Neural crest cell (in vitro differentiated cells): ENCODE measurements around the gene CRACDL. TPM values are rescaled to one million over a fixed set of nuclear protein-coding genes. Genes with fewer than 3 reads are reported as not detected.
A peak's percentile ranks its signal among the peaks of the same experiment; 100 is the strongest.

Experiments
- DNase-seq: peaks from one replicate; pipeline ENCODE4 v3.0.0; 2021; ENCODE audit warnings: low read depth, mixed read lengths, low spot score
- H3K27ac Mint-ChIP-seq: one replicate; pipeline ENCODE4 v1.8.0; 2021; ENCODE audit warnings: mild to moderate bottlenecking, mixed read lengths; ENCODE audit not compliant: unreplicated experiment
- H3K27me3 Mint-ChIP-seq: 2 replicates; pipeline ENCODE4 v1.8.0; 2021; ENCODE audit warnings: low read depth, mild to moderate bottlenecking, mixed read lengths
- H3K36me3 Mint-ChIP-seq: 2 replicates; pipeline ENCODE4 v1.8.0; 2021; ENCODE audit warnings: low read depth, mild to moderate bottlenecking, mixed read lengths
- H3K4me1 Mint-ChIP-seq: 2 replicates; pipeline ENCODE4 v1.8.0; 2021; ENCODE audit warnings: mixed read lengths
- H3K4me3 Mint-ChIP-seq: one replicate; pipeline ENCODE4 v1.8.0; 2021; ENCODE audit warnings: mild to moderate bottlenecking, mixed read lengths
- H3K9me3 Mint-ChIP-seq: 2 replicates; pipeline ENCODE4 v1.8.0; 2021; ENCODE audit warnings: mixed read lengths
- total RNA-seq: library from RNA; stranded (reverse); gene quantifications from 2 replicates; pipeline ENCODE4 v1.2.1, GENCODE V29; 2021
- TF ChIP-seq, protein P1 (sequence below): fragments of 200-600 bp; sonication (generic); conservative IDR thresholded peaks from 2 replicates; pipeline ENCODE4 v1.5.0; 2021; ENCODE audit warnings: antibody characterized with exemption, mild to moderate bottlenecking

Gene CRACDL
- total RNA-seq, 1 donor from 2014 or later, result 0.37 TPM

- no peaks in the 10 kb centered on the region for H3K36me3 Mint-ChIP-seq
- H3K4me1 Mint-ChIP-seq, result no peaks in the 10 kb centered on the region
- H3K9me3 Mint-ChIP-seq, result no peaks in the 10 kb centered on the region
- no peak for DNase-seq
- H3K27ac Mint-ChIP-seq, result peak overlapping the region; percentile 59
- TF ChIP-seq, protein P1, sequence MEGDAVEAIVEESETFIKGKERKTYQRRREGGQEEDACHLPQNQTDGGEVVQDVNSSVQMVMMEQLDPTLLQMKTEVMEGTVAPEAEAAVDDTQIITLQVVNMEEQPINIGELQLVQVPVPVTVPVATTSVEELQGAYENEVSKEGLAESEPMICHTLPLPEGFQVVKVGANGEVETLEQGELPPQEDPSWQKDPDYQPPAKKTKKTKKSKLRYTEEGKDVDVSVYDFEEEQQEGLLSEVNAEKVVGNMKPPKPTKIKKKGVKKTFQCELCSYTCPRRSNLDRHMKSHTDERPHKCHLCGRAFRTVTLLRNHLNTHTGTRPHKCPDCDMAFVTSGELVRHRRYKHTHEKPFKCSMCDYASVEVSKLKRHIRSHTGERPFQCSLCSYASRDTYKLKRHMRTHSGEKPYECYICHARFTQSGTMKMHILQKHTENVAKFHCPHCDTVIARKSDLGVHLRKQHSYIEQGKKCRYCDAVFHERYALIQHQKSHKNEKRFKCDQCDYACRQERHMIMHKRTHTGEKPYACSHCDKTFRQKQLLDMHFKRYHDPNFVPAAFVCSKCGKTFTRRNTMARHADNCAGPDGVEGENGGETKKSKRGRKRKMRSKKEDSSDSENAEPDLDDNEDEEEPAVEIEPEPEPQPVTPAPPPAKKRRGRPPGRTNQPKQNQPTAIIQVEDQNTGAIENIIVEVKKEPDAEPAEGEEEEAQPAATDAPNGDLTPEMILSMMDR, result no peak
- no peak overlapping the region for H3K4me3 Mint-ChIP-seq
- H3K27me3 Mint-ChIP-seq, result peaks cover 27% of the 10 kb centered on the region
Measured at GRCh38 chr2:98948956-98949739, 13.1 kb upstream of the CRACDL start.

DNA sequence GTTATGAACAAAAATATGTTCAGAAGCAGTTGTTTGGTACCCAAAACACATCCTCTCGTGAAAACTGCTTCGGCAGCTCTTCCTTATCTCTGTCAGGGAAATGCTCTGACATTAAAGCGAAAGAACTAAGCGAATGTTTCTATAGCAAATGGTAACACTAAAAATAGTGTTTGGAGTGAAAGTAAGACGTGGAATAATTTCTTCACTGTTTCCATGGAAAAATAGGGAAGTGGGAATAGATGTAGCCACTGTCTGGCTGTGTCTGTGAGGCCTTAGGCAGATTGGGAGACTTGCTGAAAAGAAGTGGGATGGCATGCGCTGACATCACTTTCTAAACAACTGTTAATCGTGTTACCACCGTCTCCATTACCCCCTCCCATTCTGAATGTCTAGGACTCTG lies 11.5 kb upstream of the CRACDL start:
- TF ChIP-seq, protein P1, result no peak
- no peaks in the 10 kb centered on the region for H3K4me1 Mint-ChIP-seq
- no peak overlapping the region for H3K4me3 Mint-ChIP-seq
- H3K9me3 Mint-ChIP-seq, result no peaks in the 10 kb centered on the region
- no peak for DNase-seq
- peaks cover 17% of the 10 kb centered on the region for H3K27me3 Mint-ChIP-seq
- H3K36me3 Mint-ChIP-seq, result no peaks in the 10 kb centered on the region
- H3K27ac Mint-ChIP-seq, result no peak overlapping the region

- Mint-ChIP-seq H3K27me3 (peaks cover 14% of the 10 kb centered on the region), H3K27ac (no peak overlapping the region), H3K4me1 (no peaks in the 10 kb centered on the region), H3K36me3 (no peaks in the 10 kb centered on the region), H3K9me3 (no peaks in the 10 kb centered on the region), H3K4me3 (no peak overlapping the region)
- TF ChIP-seq, protein P1, result no peak
- DNase-seq, result no peak
Measured at GRCh38 chr2:98946855-98947254, 10.8 kb upstream of the CRACDL start.

- H3K4me1 Mint-ChIP-seq, result no peaks in the 10 kb centered on the region
- peaks cover 19% of the 10 kb centered on the region for H3K27me3 Mint-ChIP-seq
- no peak for DNase-seq
- H3K4me3 Mint-ChIP-seq, result no peak overlapping the region
- H3K27ac Mint-ChIP-seq, result no peak overlapping the region
- H3K9me3 Mint-ChIP-seq, result no peaks in the 10 kb centered on the region
- TF ChIP-seq, protein P1, result no peak
- H3K36me3 Mint-ChIP-seq, result no peaks in the 10 kb centered on the region
Measured at GRCh38 chr2:98944775-98945174, 8.8 kb upstream of the CRACDL start.

GRCh38 chr2:98940102-98940501 lies 4.1 kb upstream of the CRACDL start:
- no peak overlapping the region for H3K4me3 Mint-ChIP-seq
- H3K9me3 Mint-ChIP-seq, result no peaks in the 10 kb centered on the region
- no peak overlapping the region for H3K27ac Mint-ChIP-seq
- peaks cover 56% of the 10 kb centered on the region for H3K27me3 Mint-ChIP-seq
- H3K36me3 Mint-ChIP-seq, result no peaks in the 10 kb centered on the region
- no peak for DNase-seq
- peaks cover 5% of the 10 kb centered on the region for H3K4me1 Mint-ChIP-seq
- TF ChIP-seq, protein P1, result no peak
